PC-9 (cell line): Measurements from ENCODE around the gene PPM1H. TPM values are rescaled to one million over a fixed set of nuclear protein-coding genes. Genes with fewer than 3 reads are reported as not detected.

Experiments
- BruUV-seq: library from RNA; stranded (reverse); fragments of 400-500 nt; replicated peaks from 2 replicates; lab custom pipeline; 2021; lab: Mats Ljungman, UMichigan
- CTCF ChIA-PET: fragments of 300-600 bp; sonication (Branson Sonifier 250); formaldehyde crosslinking; loops from one replicate; lab custom pipeline; 2022; ENCODE audit warnings: antibody characterized with exemption; lab: Charles Lee
- POLR2A ChIA-PET: fragments of 300-600 bp; sonication (Branson Sonifier 250); formaldehyde crosslinking; loops from one replicate; lab custom pipeline; 2022; ENCODE audit warnings: antibody characterized with exemption; ENCODE audit not compliant: unreplicated experiment; lab: Charles Lee
- DNase-seq, 2 experiments: peaks; one replicate each; pipeline versions ENCODE4 v3.0.0 to v3.0.0-alpha.2; 2015 to 2022; ENCODE audit warnings: mixed read lengths in 1 of 2
- H2AFZ ChIP-seq: fragments of 200-600 bp; sonication (generic); 2 replicates; pipeline ENCODE4 v1.8.1; 2017; ENCODE audit warnings: antibody characterized with exemption
- H3F3A ChIP-seq: fragments of 200-600 bp; sonication (generic); 2 replicates; pipeline ENCODE4 v1.8.1; 2017; ENCODE audit warnings: antibody characterized with exemption, mild to moderate bottlenecking, low read depth; ENCODE audit not compliant: insufficient read depth
- H3K27ac ChIP-seq: fragments of 200-600 bp; sonication (generic); 2 replicates; pipeline ENCODE4 v1.6.1; 2016; ENCODE audit warnings: mixed run types
- H3K27me3 ChIP-seq: fragments of 200-600 bp; sonication (generic); 2 replicates; pipeline ENCODE4 v1.6.1; 2016; ENCODE audit warnings: low read depth, mixed run types; ENCODE audit not compliant: insufficient read depth
- H3K36me3 ChIP-seq: fragments of 200-600 bp; sonication (generic); 2 replicates; pipeline ENCODE4 v1.6.1; 2016; ENCODE audit warnings: low read depth, mixed run types
- H3K4me1 ChIP-seq: fragments of 200-600 bp; sonication (generic); replicated peaks from 2 replicates; pipeline ENCODE4 v1.6.1; 2016; ENCODE audit warnings: mixed run types; ENCODE audit not compliant: insufficient read depth
- H3K4me2 ChIP-seq: fragments of 200-600 bp; sonication (generic); 2 replicates; pipeline ENCODE4 v1.6.1; 2017; ENCODE audit warnings: mixed run types
- H3K4me3 ChIP-seq: fragments of 200-600 bp; sonication (generic); 2 replicates; pipeline ENCODE4 v1.6.1; 2016; ENCODE audit warnings: mixed run types
- H3K79me2 ChIP-seq: fragments of 200-600 bp; sonication (generic); 2 replicates; pipeline ENCODE4 v1.6.1; 2017; ENCODE audit warnings: low read depth, mixed run types
- H3K9me2 ChIP-seq: fragments of 200-600 bp; sonication (generic); 2 replicates; pipeline ENCODE4 v1.8.1; 2017; ENCODE audit warnings: mild to moderate bottlenecking; ENCODE audit not compliant: insufficient read depth
- H3K9me3 ChIP-seq: fragments of 200-600 bp; sonication (generic); 2 replicates; pipeline ENCODE4 v1.8.1; 2016; ENCODE audit warnings: low read depth; ENCODE audit not compliant: insufficient read depth
- H4K20me1 ChIP-seq: fragments of 200-600 bp; sonication (generic); 2 replicates; pipeline ENCODE4 v1.8.1; 2017; ENCODE audit not compliant: insufficient read depth
- CTCF ChIP-seq: fragments of 200-600 bp; sonication (generic); conservative IDR thresholded peaks from 2 replicates; pipeline ENCODE4 v1.6.1; 2017; ENCODE audit warnings: mixed run types, antibody characterized with exemption, mild to moderate bottlenecking, moderate library complexity
- EZH2 ChIP-seq: fragments of 200-600 bp; sonication (generic); IDR thresholded peaks from 2 replicates; pipeline ENCODE4 v1.8.0; 2017; ENCODE audit warnings: antibody characterized with exemption, low read depth
- intact Hi-C: fragments of 100-400 bp; cut with micrococcal nuclease; formaldehyde crosslinking; loops from one replicate; pipeline ENCODE4 v1.10.0; 2022; ENCODE audit not compliant: unreplicated experiment
- total RNA-seq: library from RNA; stranded (reverse); gene quantifications from 2 replicates; pipeline ENCODE4 v1.2.3, GENCODE V29; 2021

The PPM1H gene
- total RNA-seq, 1 experiment from 2014 or later: 11.4 TPM

- Histone ChIP-seq H3K27me3 (no peaks in the 10 kb centered on the region), H3K36me3 (no peaks in the 10 kb centered on the region), H3K79me2 (peaks cover 58% of the 10 kb centered on the region), H3K9me3 (0 out of 2 replicates have a peak, but pooled peaks cover under 1% of the 10 kb centered on the region), H3K4me3 (no peak overlapping the region), H4K20me1 (no peaks in the 10 kb centered on the region), H3K27ac (peak overlapping the region; percentile 85), H3F3A (peaks cover 23% of the 10 kb centered on the region), H3K4me1 (peaks cover 53% of the 10 kb centered on the region), H3K4me2 (peak overlapping the region; percentile 56), H3K9me2 (no peaks in the 10 kb centered on the region; the same call in none of the 2 replicates), H2AFZ (0 out of 2 replicates have a peak overlapping the region, but pooled peaks have one; percentile 11)
- ChIA-PET POLR2A (no interaction called here), CTCF (no interaction called here)
- BruUV-seq: TSS peak; percentile 96
- TF ChIP-seq EZH2 (no peak), CTCF (no peak)
- no peak for DNase-seq
- intact Hi-C loops: loop anchor here (2.0 kb wide), 1 partner anchor 69 kb away; the partner anchor contains the start of gene PPM1H
These were observed 69.0 kb downstream of the PPM1H start for GRCh38 chr12:62865937-62866336.

- H3F3A ChIP-seq: peaks cover 23% of the 10 kb centered on the region
- no peak for DNase-seq
- H3K9me3 ChIP-seq: no peaks in the 10 kb centered on the region; the same call in 1 of the 2 replicates
- no peaks in the 10 kb centered on the region for H3K36me3 ChIP-seq
- H3K4me1 ChIP-seq: peaks cover 53% of the 10 kb centered on the region
- BruUV-seq: no TSS peak
- ChIA-PET POLR2A (no interaction called here), CTCF (no interaction called here)
- H4K20me1 ChIP-seq: no peaks in the 10 kb centered on the region
- H3K4me2 ChIP-seq: no peak overlapping the region
- no peak for TF ChIP-seq EZH2
- no peak for TF ChIP-seq CTCF
- no peaks in the 10 kb centered on the region; the same call in none of the 2 replicates for H3K9me2 ChIP-seq
- peaks cover 60% of the 10 kb centered on the region for H3K79me2 ChIP-seq
- intact Hi-C loops: no loop called here
- H3K27me3 ChIP-seq: no peaks in the 10 kb centered on the region
- H3K27ac ChIP-seq: no peak overlapping the region
- H2AFZ ChIP-seq: no peak overlapping the region
- H3K4me3 ChIP-seq: no peak overlapping the region
These were observed 69.9 kb downstream of the PPM1H start for GRCh38 chr12:62865065-62865464.

- no peak overlapping the region for H3K4me3 ChIP-seq
- ChIA-PET POLR2A (no interaction called here), CTCF (interaction anchor here (0.7 kb wide), 1 partner anchor 14 kb away, joined by 3 read pairs; no protein-coding TSS in a partner anchor)
- no TSS peak for BruUV-seq
- H3K9me3 ChIP-seq: no peaks in the 10 kb centered on the region; the same call in 1 of the 2 replicates
- H4K20me1 ChIP-seq: no peaks in the 10 kb centered on the region
- peak overlapping the region; percentile 72 for H3K27ac ChIP-seq
- no peaks in the 10 kb centered on the region; the same call in none of the 2 replicates for H3K9me2 ChIP-seq
- no peak overlapping the region for H2AFZ ChIP-seq
- H3K79me2 ChIP-seq: peaks cover 47% of the 10 kb centered on the region
- peak in 1 of 2 experiments; percentile 74 for DNase-seq
- no peaks in the 10 kb centered on the region for H3K36me3 ChIP-seq
- peaks cover 44% of the 10 kb centered on the region for H3K4me1 ChIP-seq
- peak overlapping the region; percentile 43; the same call in 1 of the 2 replicates for H3K4me2 ChIP-seq
- no peaks in the 10 kb centered on the region for H3K27me3 ChIP-seq
- H3F3A ChIP-seq: peaks cover 22% of the 10 kb centered on the region
- TF ChIP-seq CTCF: no peak
- intact Hi-C loops: no loop called here
These were observed 72.6 kb downstream of the PPM1H start for GRCh38 chr12:62862259-62862881.
